ENCODE measurements around the gene TSEN54.

Gene TSEN54

DNA sequence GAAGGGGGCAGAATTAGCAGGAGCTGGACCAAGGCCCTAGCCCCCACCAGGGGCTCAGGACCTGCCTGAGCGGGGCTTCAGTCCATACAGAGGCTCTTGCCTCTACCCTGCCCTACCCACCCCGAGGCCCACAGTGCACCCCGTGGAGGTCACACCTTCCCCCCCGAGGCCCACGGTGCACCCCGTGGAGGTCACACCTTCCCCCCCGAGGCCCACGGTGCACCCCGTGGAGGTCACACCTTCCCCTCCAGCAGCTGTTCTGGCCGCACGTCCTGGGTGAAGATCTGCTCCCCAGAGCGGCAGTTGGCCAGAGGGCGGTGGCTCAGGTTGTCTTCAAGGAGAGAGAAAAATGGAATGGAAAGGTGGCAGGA, 12.4 kb upstream of the TSEN54 start:
- DNase-seq (ENCODE audit: low spot score) = no peak

DNA sequence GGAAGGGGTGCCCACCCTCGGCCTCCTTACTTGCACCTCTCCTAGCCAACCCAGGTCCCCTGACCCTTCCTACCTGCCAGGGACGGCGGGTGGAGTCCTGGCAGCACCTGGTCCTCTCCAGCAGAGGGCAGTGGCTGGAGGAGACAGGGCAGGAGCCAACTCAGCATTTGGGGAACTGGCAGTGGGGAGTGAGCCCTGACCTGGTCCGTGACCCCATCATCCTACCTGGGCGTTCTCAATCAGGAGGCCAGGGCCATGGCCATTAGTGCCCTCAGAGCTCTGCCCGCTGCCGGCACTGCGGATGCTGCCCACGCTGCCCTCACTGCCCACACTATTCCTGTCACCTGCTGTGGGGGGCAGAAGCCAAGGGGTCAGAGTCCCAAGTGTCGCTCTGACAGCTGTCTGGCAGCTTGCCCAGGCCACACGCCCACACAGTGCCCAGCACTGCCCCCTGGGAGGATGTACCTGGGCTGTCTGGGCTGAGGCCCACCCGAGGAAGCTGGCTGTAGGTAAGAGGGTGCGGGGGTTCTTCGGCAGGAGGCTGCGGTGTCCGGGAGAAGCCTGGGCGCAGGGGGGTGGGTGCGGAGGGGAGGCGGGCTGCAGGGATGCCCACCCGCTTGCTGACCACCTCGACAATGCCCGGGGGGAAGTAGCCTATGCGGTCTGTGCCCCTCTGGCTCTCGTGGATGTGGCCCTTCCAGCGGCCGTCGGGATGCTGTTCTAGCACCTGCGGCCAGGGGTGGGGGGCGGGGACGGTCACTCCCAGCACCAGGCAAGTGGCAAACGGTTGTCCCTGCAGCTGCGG, 11.8 kb upstream of the TSEN54 start:
- peak; percentile 33 for DNase-seq (ENCODE audit: low spot score)

DNA sequence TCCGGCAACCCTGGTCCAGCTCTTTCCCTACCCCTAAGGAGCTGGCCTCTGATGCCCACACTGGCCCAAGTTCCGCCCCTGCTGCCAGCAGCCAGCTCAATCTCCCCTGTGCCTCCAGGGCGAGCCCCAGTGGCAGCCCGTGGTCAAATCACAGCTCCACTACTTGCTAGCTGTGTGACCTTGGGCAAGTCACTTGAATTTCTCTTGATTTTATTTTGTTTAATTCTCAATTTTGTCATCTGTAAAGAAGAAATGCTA, 11.2 kb upstream of the TSEN54 start:
- no peak for DNase-seq (ENCODE audit: low spot score)

DNA sequence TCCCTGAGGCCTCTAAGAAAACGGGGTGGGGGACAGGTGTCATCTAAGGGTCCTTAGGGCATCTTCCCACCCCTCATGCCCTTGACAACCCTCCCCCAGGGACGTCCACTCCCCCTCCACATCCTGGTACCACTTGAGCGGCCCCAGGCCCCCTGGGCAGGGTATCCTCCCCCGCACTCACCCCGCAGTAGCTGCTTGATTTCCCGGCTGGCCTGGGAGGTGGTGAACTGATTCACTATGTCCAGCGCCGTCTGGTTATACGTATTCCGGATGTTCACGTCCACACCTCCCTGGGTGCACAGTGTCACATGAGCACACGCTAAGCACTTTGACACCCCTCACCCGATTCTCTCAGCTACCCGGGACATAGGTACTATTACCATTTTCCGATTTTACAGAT, 10.7 kb upstream of the TSEN54 start:
- no peak for DNase-seq (ENCODE audit: low spot score)

DNA sequence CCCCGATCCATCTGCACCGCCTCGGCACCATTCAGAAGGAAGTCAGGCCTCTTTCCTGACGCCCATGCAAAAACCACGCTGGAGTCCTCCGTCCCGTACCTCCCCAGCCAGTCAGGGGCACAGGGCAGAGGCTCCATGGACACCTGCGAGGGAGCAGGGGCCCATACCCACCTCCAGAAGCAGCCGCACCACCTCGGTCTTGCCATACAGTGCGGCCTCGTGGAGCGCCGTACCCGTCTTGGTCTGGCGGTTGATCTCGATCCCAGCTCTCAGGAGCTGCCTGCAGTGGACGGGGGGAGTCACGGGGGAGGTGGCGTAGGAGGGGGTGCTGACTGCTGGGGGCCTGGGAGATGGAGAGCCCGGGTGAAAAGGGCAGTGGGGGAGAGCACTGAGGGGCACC, 10.2 kb upstream of the TSEN54 start:
- no peak for DNase-seq (ENCODE audit: low spot score)

DNA sequence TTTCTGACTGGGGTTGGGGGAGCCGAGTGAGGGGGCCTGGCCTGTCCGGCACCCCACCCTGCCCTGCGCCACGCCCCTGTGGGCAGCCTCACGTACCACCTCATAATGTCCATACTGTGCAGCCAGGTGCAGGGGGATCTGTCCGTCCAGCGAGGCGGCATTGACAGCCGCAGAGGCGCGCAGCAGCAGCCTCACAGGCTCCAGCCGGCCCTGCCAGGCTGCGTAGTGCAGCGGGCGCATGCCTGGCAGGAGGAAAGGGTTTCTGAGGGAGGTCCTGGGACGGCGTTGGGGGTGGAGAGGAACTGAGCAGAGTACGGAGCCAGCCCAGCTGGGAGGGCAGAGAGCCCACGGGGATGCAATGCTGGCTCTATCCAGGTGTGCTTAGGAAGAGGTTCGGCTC, 9.4 kb upstream of the TSEN54 start:
- DNase-seq (ENCODE audit: low spot score) = no peak

DNA sequence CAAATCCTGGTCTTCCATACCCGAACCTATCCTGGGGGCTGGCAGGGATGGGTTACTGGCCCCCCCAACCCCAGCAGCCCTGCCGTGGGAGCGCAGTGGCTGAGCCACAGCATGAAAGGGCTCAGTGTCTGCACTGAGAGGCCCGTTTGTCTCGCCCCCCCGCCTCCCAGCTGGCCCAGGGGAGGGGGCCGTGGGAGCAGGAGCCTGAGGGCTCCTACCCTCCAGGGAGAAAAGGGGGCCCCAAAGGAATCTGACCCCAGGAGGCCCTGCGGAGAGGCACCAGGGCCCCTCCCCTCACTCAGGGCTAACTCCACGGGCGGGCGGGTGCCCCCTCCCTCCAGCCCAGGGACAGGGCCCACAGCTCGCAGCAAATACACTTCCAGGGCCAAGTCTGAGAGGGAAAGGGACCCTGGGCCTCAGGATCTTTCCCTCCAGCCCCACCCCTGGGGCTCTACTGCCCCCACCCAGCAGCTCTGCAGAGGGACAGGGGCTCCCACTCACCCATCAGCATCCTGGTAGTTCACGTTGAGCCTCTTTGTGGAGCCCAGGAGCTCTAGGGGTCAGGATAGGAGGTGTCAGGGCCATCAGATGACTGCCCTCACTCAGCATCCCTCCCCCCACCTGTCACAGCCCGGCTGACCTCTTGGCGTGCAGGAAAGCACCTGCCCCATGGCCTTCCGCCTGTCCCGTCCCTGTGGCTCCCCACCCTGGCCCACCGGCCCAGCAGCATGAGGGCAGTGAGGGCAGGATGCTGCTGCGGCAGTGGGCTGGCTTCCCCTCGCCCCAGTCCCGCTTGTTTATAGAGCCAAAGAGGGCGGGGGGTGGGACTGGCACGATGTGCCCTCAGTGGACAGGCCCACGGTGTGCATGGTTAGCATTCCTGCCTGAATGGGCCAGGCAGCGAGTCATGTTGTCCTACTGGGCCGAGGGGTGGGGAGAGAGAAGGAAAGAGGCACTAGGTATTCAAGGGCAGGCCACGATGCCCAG, 8.3 kb upstream of the TSEN54 start:
- DNase-seq (ENCODE audit: low spot score) = no peak

DNA sequence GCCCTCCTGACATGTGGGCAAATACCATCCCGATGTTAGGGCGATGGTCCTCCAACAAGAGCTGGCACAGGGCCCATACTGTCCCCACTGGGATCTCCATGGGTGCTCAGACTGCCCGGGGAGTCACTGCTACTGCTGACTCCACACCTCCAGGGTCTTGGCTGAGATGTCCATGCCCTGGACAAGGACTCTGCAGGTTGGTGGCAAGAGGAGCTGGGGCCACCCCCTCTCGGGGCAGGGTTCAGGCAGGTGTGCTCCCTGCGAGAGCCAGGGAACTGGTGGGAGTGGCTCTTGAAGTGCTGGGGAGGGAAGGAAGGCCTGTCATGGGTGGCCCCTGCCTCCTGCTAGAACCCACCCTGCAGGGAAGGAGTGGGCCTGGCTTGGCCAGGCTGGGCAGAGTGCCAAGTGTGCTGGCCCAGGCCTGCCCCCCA, 7.4 kb upstream of the TSEN54 start:
- DNase-seq (ENCODE audit: low spot score) = no peak

DNA sequence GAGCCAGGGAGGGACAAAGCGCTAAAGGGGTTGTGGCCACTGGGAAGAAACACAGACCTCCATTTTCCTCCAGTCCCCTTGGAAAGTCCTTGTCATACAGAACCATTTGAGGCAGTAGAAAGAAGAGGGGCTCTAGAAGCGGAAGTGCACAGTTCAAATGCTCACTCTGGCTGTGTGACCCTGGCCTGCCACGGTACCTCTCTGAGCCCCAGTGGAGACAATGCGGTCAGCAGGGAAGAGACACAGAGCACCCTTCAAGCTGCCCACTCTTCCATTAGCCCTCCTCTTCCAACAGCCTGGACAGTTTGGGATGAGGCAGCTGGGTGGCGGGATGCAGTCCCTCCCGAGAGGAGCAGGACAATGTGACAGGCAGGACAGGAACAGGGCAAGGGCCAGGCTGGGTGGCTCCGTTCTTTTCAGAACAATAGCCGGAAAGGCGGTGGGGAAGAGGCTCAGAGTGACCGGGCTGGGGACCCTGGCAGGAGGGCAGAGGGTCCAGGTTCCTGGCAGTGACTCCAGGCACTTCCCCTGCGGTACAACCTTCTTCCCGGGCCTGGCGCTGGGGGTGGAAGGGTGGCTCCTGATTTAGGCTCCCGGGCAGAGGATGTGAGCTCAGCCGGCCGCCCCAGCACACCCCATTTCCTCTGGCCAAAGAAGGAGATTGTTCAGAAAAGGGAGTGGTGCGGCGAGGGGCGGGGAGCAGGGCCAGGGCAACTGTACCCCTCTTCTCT, 6.6 kb upstream of the TSEN54 start:
- DNase-seq (ENCODE audit: low spot score) = no peak

DNA sequence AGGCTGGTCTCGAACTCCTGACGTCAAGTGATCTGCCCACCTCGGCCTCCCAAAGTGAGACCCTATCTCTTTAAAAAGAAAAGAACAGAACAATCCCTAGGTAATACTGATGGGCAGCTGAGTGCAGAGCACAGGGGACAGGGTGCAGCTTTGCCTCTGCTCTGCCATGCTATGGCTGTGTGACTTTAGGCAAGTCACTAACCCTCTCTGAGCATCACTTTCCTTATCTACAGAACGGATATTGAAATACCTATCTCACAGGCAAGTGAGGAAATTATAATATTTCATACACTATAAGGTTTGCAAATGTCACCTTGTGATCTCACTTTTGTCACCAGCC, 5.1 kb upstream of the TSEN54 start:
- DNase-seq (ENCODE audit: low spot score) = no peak

DNA sequence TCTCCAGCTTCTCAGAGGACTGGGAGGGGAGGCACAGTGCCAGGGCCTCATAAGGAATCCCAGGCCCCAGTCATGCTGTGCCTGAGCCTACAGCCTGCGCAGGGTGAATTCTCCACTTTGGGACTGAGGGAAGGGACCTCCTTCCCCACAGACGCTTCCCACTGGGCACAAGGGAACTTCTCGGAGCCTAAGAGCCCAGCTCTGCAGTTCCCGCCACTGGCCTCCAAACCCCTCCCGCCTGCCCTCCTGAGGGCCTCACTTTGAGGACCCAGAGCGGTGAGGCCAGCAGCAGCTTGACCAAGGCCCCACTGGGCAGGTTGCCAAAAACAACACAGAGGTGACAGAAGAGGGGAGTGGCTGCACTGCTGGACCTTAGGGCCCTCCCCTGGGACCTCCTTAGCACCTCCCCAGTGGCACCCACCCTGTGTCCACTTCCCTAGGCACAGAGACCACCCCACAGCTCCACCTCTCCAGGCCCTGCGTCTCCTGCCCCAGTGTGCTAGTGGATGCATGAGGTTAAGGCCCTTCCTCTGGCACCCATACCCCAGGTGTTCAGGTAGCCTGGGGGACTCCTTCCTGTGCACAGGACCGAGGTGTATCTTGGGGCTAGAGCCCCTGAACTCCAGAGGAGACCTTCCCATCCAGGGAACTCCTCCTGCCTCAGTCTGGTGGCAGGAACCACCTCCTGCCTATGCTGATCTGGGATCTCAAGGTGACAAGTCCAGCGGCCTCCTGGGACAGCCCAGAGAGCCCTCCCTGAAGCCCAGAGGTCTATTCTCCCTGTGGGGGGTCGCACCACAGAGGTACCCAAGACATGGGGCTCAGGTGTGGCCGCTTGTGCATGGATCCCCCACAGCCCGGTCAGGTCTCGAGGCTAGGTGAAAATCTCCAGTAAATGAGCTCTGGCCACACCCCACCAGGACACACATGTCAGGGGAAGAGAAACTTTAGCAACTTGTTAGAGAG, 4.4 kb upstream of the TSEN54 start:
- no peak for DNase-seq (ENCODE audit: low spot score)

DNA sequence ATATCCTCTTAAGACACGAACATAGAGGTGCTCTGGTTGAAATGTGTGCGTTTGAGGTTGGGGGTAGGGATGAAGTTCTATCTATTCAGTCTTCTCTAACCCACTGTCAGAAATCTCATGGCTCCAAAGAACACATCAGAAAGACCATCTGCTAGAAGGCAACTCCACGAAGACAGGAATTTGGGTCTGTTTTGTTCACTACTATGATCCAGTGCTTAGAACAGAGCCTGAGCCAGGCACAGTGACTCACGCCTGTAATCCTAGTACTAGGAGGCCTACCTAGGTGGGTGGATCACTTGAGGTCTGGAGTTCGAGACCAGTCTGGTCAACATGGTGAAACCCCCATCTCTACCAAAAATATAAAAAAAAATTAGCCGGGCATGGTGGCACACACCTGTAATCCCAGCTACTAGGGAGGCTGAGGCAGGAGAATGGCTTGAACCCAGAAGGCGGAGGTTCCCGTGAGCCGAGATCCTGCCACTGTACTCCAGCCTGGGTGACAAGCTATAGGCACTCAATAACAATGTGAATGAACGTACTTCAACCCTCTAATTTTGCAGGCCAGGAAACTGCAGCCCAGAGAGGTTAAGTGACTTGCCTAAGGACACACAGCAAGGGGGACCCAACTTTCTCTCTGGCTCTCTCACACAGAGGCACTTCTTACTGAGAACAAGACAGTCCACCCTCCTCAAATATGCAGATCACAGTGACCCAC, 3.2 kb upstream of the TSEN54 start:
- no peak for DNase-seq (ENCODE audit: low spot score)

DNA sequence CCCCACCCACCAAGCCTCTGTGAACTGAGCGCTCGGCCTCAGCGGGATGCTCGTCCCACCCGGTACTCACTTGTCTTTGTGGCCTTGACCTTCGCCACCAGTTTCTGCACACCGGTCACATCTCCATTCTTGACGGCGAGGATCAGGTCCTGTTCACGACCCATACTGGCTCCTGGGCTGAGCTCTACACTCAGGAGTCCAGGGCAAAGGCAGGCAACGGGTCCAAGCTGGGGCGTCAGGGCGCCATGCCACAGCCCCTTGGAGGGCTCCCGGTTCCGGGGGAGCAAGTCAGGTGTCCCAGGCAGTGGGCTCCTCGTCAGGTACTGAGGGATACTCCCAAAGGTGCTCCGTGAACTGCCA, 2.7 kb upstream of the TSEN54 start:
- DNase-seq (ENCODE audit: low spot score) = no peak

DNA sequence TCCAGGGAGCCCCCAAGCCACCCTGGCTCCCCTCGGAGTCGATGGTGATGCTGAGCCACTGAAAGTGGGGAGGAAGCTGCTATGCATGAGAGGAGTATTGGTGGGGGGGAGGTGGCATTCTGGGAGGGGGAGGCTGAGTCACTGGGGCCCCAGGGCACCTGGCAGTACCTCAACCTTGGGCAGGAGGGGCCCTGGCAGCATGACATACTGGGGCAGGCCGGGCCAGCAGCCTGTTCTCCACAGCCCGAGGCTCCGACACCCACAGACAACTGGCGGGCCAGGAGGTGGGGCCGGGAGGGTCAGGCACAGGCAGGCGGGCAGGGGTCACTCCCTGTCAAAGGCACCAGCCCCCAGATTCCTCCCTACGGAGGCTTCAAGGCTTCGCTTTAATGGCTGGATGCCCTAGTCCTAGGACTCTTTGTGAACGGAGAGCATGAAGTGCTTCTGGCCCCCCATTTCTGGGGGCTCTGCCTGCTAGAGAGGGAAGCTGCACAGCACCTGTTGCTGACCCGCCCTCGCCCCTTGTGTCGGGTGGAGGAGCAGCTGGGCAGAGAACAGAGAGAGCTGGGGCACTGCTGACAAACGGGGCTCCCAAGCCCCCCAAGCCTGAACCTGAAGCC, 1.9 kb upstream of the TSEN54 start:
- DNase-seq (ENCODE audit: low spot score) = no peak

DNA sequence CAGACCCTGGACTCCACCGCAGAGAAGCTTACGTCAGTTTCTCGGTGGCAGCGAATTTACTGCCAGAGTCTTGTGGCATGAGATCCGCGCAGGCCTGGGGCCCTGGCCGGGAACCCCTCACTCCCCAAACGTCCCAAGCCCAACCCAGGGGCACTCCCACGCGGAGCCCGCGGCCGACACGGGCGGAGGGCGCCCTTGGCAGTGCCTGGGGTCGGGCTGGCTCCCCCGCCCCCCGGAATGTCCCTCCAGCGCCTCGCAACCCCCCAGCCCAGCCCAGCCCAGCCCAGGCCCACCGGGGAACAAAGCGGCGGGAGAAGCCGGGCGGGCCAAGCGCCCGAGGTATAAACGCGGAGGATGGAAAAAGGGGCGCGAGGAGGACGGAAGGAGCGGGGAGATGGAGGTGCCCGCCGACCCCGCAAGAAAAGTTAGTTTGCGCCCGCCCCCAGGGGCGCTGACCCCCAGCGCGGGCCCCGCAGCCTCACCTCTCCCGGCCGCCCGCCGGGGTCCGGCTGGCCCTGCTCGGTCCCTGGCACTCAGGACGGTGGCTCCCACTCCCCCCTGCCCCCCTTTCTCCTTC, 1.3 kb upstream of the TSEN54 start:
- no peak for DNase-seq (ENCODE audit: low spot score)

DNA sequence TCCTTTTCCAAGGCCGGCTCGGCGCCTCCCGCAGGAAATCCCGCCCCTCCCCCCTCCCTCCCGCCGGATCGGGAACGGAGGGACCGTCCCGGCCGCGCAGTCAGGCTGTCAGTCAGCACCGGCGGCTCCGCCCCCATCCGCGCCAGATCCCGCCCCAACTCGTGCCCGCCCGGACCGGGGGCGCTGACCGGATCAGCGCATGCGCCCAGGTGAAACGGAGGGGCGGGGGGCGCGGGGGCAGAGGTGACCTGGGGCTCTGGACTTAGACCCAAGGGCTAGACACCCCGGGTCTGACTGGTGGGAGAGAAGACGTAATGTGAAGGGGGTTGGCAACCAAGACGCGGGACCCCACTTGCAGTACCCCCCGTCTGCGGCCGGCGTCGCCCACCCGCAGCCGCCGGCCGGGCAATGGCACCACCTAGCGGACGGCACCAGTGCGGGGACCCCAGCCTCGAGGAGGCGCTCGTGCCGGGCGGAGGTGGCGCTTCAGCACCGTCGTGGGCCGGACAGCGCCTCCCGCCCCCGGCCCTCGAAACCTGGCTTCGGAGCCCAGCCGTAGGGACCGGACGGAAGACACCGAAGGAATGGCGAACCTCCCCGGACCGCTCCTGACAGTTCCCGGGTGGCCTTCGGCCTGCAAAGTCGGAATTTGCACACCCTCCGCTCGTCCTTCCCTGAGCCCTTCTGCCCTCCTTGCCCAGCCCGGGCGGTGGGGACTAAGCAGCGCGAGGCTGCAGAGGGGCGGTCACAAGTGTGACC, 653 bp upstream of the TSEN54 start, which contains the start of gene CASKIN2:
Gene CASKIN2, minus strand, starts transcription at position 42 of the 759 bp plus-strand sequence. CDS start 1,733 bp downstream, outside the sequence.
- peak; percentile 61 for DNase-seq (ENCODE audit: low spot score)

DNA sequence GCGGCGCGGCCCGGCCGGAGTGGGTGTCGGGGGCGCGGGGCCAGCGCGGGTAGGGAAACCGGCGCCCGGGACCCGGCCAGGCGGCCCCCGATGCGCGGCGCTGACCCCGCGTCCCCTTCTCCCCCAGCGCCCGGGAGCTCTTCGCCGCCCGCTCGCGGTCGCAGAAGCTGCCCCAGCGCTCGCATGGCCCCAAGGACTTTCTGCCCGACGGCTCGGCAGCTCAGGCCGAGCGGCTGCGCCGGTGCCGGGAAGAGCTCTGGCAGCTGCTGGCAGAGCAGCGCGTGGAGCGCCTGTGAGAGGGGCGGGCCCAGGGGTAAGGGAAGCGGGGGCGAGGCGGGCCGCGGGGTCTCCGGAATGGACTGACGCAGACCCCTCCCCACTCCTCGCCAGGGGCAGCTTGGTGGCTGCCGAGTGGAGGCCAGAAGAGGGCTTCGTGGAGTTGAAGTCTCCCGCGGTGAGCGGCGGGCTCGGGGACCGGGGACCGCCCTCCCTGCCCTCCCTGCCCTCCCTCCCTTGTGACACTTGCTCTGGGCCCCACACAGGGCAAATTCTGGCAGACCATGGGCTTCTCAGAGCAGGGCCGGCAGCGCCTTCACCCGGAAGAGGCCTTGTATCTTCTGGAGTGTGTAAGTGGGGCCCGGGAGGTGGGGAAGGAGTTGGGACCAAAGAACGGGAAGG, 430 bp downstream of the TSEN54 start:
- peak; percentile 21 for DNase-seq (ENCODE audit: low spot score)

DNA sequence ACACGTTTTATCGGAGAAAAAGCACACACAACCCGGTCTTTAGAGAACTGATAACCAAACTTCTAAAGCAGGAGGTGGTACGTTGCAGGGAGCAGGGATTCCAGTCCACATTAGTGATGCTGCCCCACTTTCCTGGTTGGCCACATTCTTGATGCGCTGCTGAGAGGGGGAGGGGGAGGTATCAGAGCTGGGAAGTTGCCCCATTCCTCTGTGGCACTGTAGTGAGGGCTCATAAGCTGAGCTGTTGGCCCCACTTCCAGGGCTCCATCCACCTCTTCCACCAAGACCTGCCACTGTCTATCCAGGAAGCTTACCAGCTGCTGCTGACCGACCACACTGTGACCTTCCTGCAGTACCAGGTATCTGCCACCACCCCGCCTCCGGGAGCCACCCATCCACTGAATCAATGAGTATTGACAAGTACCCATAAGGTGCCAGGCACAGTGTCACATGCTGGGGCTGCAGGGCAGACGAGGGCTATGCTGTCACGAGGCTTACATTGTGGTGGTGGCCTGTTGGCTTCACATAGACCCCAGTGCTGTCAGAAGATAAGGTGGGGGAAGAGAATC, 1.1 kb downstream of the TSEN54 start:
- no peak for DNase-seq (ENCODE audit: low spot score)

Data from CD4-positive, alpha-beta T cell treated with Interleukin-6 at 100 ng/mL for 8 hours (primary cell).